GM19463 (cell line): ENCODE measurements around the gene PDLIM7.

Source experiments
- ATAC-seq: cut with Tn5 transposase; IDR thresholded peaks from one replicate; pipeline ENCODE4 v1.9.1; 2021; ENCODE audit warnings: mild to moderate bottlenecking, moderate library complexity; ENCODE audit not compliant: unreplicated experiment

The PDLIM7 gene

DNA sequence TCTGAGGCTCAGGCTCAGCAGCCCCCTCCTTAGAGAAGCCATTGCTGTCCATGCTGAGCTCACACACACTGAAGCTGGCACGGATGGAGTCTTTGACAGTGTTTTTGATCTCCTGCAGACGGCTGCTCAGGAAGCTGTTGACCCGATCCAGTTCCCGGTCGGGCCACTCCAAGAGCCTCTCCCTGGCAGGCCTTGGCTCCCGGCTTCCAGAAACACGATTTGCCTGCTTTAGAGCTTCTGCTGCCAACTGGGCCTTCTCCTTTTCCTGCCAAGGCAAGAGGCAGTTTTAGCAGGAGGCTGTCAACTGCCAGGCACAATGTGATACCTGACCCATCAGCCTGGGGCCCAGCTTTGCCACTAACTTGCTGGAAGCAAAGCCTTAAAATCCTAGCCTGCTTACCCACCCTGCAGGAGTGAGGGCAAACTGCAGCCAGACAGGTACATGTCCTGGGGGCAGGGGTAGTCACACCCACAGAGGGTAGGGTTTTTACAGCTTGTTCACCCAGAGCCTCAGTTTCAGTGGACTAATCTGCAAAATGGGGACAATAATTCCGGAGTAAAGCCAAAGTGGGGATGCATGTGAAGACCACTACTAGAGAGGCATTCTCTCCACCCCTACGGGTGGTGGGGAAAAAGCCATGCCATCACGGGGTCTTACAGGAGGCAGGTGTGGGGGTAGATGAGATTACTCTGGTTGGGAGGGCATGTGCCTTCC is 27.7 kb upstream of the PDLIM7 start:
- no peak for ATAC-seq

DNA sequence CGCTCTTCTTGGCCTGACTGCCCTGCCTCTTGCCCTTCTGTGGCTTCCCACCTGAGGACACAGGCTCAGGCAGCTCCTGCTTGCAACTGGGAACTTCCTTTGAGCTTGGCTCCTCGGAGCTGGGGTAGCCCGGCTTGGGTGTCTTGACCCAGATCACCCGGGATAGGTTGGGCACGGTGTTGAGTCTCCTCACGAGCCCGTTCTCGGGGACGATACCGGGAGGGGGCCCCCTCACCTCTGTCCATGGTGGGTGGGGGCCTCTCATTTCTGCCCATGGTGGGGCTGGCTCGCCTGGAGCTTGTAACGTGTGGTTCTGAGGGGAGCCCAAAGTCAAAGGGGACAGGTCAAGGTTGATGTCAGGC is 27.1 kb upstream of the PDLIM7 start:
- no peak for ATAC-seq

DNA sequence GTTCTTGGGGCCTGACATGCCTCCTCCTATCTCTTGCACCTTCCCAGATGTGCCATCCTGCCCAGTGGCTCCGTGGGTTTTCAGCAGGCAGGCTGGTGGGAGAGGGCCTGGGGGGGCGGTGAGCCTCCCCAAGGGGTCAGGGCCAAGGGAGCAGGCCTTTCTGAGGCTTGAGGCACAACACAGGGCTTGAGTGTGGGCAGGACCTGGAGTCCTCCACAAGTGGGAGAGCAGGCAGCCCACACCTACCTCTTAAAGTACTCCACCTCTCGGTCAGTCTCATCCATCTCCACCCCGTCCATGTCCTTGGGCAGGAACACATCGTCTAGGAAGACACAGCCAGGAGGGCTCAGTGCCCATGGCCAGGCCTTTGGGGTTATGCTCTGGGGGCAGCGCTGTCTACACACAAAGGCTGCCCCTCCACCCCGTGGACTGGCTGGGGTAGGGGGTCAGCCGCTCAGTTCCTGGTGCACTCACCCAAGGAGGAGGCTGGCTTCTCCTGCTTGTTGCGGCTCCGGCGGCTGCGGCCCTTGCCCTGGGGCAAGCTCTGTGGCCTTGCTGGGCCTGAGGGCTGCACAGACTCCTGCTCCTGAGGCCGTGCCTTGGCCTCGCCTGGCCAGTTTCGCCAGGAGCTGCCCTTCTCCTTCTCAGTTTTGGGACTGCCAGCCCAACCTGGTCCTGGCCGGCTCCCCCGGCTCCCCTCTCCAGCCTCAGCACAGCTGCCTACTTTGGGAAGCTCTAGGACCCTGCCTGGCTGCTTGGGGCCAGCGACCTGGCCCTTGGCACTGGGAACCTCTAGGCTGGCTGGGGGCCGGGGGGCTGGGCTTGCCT is 26.5 kb upstream of the PDLIM7 start:
- no peak for ATAC-seq

DNA sequence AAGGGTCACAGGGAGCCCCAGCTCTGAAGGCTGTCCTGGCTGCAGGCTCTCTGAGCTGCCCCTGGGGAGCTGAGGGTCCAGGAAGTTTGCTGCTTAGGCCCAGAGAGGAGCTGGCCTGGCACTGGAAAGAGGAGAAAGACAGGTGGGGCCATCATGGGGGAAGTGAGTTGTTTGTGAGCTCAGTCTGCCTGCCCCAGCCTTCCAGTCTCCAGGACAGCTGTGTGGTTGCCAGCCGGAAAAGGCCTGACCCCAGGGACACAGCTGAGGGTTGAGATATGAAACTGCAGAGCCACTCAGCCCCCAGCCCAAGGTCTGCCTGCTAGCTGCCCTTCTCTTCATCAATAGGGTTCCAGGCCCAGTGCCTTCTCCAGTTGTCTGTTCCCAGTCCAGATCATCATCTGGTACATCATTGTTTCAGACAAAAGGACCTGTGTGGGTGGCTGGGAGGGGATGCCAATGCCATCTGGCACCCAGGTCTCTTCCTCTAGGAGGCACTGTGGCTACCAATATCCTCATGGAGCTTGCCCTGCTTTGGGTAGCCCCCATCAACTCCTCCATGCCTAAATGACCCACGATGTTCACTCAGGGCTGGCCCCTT is 23.6 kb upstream of the PDLIM7 start:
- no peak for ATAC-seq

DNA sequence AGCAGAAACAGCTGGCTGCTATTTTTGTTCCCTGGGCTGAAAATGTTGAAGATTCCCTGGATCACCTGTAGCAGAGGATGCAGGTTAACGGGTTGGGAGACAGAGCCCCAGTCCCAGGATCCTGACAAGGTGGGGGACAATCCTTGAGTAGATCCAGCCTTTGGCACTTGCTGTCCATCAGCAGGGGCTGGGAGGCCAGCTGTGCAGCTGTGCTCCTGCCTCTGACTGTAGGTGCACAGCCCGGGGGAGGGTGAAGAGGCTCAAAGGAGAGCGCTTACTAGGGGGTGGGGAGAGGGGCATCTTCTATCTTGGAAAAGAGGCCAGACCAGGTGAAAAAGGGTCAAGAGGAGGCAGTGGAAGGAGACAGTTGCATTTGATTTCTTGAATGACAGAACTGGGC is 22.9 kb upstream of the PDLIM7 start:
- ATAC-seq = no peak

DNA sequence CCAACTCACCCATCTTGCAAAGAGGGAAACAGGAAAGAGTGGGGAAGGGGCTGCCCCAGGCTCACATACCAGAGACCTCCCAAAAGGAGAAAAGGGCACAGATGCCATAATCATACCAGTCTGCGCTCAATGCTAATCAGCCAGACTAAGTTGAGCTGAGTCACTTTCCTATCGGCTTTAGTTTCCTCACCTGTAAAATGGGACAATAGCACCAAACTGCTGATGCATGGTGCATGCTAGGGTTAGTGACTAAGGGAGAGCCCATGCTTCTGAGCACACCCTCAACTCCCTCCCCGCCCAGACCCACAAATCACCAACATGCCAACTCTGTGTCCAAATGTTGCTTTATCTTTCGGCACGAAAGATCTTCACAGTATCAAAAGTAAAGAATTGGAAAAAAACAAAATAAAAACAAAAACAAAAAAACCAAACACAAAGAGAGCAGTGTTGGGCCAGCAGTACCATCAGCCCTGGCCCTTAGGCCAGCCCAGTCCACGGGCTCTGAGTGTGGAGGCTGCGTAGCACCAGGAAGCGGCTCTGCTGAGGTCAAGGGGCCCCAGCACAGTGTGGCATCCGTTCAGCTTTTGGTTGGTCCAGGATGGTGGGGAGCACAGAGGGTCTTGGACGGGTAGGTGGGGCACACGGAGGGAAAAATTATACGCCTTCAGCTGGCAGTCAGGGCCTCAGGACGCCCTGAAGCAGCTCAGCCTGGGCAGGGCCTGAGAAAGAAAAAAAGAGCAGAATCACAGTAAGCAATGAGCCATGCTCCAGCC is 22.2 kb upstream of the PDLIM7 start:
- no peak for ATAC-seq

DNA sequence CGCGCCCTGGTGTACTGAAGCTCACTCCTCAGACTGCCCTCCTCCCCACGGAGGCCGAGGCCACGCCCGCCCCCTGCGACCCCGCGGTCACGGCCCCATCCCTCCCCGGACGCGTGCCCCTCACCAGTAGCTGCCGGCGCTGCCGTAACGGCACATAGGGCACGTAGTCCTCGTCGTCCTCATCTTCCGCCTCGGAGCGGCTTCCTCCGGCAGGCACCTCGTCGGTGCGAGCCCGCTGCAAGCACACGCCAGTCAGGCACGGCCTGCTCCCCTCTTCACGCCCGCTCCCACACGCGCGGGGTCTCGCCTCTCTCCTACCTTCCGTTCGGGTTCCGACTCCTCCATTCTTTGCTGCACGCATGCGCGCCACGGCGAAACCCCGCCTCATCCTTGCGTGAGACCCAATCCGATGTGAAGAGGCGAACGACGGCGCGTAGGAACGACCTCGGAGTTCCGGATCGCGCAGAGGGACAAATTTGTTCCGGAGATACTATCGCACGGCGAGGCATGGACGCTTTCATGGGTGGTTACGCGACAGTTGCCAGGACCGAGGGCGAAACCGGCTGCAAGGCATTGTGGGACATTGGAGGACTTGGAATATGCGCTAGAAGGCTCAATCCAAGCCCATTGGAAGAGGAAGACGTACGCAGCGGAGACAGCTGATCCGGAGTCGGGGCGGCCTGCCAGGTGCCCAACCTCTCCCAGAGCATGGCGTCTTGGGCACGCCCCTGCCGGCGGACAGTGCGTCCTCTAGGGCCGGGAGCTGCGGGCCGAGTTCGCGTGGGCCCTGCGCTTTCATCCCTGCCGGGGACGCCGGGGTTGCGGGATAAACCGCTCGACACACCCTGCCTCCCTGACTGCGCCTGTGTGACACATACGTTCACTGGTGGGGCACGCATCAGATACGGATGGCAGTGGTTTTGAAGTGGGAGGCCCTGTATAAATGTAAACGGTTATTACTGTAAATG is 19.5 kb upstream of the PDLIM7 start, which contains the start of gene DDX41:
DDX41 (minus strand) TSS at position 361 of the 968 bp plus-strand sequence; CDS start at position 345, 16 bp downstream.
- ATAC-seq = peak; percentile 81

DNA sequence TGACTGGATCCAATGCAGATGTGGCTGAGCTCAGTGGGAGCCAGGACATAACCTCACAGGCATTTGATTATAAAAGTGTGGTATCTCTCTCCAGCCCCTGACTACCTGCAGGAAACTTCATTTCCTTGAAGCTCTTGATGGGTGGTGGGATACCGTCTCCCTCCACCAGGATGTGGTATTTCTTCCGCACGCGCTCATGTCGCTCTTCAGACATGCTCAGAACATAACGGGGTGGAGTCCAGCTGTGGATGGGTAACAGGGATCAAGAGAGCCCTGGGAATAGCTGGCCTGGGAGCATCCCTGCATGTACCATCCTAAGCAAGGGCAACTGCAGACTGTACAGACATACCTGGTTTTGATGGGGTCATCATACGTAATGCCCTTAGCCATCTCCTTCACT is 18.2 kb upstream of the PDLIM7 start:
- ATAC-seq = no peak

DNA sequence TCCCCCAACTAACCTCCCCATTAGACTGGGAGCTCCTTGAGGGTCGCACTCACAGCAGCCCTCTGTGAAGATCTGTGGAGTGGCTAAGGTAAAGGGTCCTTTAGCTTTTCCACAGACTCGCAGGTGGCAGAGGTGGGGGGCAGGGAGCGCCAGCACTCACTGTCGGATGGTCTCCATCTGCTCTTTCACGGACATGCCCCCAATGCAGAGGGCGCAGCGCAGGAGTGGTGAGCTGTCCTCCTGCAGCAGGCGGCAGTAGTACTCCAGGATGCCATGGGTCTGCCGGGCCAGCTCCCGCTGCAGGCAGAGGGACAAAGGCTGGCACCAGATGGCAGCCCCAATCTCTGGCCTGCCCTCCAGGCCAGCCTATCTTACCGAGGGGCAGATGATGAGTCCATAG is 17.1 kb upstream of the PDLIM7 start:
- ATAC-seq = no peak

DNA sequence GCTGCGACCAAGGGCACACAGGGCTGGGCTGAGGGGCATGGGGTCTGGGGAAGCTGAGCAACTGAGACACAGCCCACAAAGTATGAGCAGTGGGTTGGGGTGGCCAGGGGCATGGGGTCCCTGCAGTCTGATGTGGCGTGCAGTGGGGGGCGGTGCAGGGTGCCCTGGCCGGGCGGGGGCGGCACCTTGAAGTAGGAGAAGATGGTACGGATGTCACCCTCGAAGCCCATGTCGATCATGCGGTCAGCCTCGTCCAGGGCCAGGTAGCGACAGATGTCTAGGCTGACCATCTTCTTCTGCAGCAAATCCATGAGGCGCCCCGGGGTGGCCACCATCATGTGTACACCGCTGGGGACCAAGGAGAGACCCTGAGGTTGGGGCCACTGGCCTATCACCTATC is 16.1 kb upstream of the PDLIM7 start:
- ATAC-seq = no peak

DNA sequence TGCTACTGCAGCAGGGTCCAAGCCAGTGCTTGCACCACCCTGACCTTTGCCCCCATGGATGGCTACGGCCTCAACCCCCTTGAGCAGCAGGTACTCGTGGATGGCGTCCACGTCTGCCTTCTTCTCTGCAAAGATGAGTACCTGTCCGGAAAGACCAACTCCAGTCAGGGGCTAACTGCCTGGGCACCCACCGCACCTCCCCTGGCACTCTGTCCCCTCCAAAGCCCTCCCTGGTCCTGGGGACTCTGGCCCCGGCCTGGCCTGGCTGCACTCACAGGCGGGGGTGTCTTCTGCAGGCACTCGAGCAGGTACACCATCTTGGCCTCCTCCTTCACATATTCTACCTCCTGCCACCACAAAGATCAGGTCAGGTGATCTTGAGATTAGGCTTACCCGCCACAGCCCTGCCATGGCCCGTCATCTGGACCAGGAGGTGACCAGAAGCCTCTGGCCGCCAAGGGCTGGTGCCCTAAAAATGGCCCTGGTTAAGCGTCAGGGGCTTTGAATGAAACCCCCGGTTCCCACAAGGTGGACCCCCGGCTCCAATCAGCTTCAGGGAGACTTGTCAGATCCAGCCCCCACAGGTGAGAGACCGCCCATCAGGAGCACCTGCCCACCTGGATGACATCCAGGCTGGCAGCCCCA is 15.5 kb upstream of the PDLIM7 start:
- ATAC-seq = no peak

DNA sequence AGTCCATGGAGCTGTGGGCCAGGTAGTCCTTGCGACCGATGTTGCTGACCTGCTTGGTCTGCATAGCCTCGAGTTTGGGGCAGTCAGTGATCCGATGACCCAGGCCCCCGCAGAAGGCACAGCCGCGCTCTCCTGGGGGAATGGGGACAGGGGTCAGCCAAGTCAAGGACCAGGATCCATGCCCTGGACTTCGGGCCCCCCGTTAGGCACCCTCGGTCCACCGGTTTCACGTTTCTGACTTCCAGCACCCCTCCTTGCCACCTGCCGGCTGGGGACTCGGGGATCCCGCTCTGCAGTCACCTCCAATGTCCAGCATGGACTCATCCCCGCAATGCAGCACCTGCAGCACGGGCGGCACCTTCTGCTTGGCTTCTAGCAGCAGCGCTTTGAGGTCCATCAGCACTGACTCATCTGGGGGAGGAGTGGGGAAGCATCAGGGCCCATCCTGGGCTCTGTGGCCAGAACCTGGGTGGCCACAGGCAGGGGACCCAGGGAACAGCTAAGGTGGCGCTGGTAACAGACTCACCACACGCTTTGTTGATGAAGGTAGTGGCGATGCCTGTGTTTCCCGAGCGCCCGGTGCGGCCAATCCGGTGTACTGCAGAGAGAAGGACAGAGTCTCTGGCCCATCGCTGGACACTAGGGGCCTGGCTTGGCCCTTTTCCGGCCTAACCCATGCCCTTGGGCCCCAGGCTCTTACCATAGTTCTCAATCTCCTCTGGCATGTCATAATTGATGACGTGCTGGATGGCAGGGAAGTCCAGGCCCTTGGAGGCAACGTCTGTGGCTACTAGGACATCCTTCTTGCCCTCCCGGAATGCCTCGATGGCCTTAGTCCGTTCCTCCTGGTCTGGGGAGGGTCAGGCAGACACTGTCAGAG is 14.6 kb upstream of the PDLIM7 start:
- ATAC-seq = no peak

DNA sequence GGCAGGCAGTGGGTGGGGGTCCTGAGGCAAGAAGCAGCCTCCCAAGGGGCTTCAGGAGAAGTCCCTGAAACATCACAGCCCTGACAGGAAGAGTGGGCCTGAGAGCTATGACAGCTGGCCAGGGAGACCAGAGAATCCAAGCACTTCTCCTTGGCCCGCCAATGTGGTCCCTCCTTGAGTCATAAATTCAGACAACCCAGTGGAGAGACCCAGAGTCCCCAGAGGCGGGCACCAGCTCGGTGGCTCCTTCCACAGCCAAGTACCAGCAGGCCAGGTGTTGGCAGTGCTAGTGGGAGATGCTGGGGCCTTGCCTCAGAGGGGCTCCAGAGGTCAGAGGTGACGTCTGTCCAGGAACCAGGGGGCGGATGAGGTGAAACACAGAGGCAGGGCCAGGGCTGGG is 13.8 kb upstream of the PDLIM7 start:
- ATAC-seq = no peak

DNA sequence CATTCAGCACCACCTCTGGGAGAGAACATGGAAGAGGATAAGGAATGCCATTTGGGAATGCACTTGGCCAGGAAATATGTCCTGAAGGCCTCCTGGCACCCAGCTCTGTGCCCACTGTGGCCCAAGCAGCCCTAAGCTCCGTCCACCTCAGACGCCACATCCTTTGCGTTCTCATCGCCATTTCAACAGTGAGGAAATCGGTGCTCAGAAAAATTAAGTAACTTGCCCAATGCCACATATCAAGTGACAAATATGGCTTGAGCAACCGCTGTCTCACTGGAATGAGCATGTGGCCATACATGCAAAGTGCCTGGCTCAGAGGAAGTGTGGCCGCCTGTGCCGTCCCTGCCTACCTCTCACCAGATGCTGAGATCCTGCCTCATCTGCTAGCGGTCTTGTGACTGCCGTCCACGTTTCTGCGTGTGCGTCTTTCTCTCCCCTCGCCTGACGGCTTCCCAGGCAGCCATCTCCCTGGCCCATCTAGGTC is 13.2 kb upstream of the PDLIM7 start:
- peak; percentile 30 for ATAC-seq

DNA sequence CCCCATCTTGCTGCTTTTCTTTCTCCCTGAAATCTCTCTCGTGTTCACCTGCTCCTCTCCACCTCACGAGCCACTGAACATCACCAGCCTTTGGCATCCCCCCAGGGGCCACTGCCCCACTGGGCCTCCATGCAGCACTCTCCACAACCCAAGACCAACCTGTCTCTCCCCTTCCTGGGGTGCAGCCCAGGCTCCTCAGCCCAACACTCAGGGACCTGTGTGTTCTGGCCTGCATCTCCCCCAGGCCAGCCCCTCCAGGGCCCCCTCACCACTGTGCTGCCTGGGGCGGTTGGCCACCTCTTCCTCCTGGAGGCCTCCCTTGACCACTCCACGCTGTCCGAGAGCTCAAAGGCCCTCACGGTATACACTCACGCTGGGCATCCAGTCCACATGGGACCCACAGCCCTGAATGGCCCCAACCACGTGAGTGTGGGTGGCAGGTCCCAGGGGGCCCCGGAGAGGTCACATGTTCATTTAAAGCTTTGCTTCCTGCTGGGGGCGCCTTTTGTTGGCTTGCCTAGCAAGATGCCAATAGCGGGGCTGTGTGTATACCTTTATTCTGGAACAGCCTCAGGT is 12.7 kb upstream of the PDLIM7 start:
- ATAC-seq = peak; percentile 32

DNA sequence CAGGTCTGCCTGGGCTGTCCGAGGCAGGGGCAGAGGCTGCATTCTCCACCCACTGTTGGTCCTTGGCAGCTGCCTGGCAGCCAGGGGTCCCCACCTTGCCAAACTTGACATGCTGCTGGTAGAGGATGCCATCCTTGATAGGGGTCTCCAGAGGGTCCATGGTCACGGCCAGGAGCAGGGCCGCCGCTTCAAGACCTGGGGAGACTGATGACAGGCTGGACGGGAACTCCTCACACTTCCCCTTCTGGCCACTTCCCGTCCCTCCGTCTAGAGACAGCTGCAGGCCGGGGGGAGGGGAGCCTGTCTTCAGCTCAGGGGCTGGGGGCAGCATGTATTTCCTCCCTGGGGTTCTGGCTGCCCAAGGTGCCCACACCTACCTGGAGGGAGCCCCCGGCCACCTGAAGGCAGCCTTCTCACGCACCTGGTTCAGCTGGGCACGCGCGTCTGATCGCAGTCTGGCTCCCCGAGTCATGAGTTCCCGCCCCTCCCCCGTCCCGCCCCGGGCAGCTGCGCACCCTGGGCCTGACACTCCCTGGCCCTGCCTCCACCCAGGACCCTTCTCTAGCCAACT is 12.1 kb upstream of the PDLIM7 start, which contains the start of gene DOK3:
DOK3 (minus strand) TSS at position 446 of the 571 bp plus-strand sequence; CDS start at position 160, 286 bp downstream.
- peak; percentile 30 for ATAC-seq

DNA sequence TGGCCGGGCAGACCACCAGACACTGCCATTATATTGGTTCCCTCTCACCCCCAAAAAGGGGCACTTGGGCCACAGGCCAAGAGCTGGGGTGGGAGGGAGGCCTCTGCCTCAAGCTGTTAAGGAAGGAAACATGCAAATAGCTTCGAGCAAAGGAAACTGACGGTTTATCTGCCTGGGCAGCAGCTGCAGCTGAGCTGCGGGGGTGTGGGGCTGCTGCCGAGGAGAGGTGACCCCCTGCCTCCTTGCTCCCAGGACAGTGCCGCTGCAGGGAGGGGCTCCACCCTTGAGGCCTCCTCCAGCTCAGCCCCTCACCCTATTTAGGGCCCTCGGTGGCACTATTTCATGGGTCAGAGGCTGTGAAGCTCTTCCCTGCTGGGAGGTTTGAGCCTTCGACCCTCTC is 11.4 kb upstream of the PDLIM7 start:
- ATAC-seq = peak; percentile 35

DNA sequence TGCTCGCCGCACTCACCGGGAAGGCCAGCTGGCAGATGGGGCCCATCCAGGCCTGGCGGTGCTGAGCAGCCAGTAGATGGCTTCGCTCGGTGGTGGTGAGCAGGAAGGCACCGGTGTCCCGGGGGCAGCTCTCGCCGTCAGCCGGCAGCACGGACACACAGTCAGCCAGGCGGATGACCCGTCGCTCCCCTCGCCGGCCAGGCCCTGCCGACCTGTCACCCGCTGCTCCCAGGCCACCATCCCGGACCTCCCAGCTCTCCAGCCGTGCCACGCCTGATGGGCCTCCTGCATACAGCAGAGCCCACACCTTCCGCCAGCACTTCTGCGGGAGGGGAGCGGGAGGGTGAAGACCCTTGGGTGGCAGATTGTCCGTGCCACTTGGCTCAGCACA is 10.8 kb upstream of the PDLIM7 start:
- no peak for ATAC-seq
